HG03159 (cell line): ENCODE measurements around the gene SLC15A4.
A peak's percentile ranks its signal among the peaks of the same experiment; 100 is the strongest.
"Not testable (repeated sequence)": the region's sequence is repeated elsewhere in the genome, so short reads cannot be mapped to it uniquely, and the experiment has no call there.

Source experiments
- ATAC-seq: cut with Tn5 transposase; IDR thresholded peaks from one replicate; pipeline ENCODE4 v1.9.1; 2021; ENCODE audit warnings: mild to moderate bottlenecking, moderate library complexity; ENCODE audit not compliant: unreplicated experiment

SLC15A4 gene

DNA sequence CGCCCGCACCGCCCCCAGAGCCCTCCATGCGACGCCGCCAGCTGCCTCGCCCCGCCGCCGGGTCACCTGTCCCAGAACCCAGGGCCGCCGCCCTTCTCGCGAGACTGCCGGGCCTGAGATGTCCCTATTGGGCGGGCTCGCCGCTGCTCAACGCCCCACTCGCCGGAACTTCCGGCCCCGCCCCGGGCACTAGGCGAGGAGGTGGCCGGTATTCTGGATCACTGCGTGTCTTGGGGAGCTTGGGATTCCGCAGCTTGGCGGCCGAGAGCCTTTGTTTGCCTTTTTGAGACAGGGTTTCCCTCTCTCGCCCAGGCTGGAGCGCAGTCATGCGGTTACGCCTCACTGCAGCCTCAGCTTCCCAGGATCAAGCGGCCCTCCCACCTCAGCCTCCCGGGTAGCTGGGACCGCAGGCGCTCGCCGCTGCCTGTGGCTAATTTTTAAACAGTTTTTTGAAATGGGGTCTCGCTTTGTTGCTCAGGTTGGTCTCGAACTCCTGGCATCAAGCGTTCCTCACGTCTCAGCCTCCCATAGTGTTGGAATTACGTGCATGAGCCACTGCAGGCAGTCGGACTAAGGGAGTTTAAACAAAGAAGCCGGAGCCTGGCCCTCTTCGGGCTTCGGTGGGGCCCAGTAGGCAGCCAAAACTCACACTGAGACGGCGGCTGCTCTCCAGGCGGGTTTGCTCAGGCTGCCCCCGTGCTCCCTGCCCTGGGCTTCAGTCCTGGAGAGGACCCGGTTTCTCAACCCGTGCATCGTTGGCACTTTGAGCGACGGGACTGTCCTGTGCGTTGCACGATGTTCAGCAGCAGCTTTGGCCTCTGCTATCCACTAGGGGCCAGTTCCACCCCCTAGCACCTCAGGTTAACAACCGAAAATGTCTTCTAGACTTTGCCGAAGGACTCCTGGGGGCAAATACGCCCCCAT lies at the start of gene SLC15A4:
Gene SLC15A4 (minus strand): TSS at position 43 of the 924 bp plus-strand sequence. CDS start 15 bp downstream, at position 28.
- peak; percentile 80 for ATAC-seq

DNA sequence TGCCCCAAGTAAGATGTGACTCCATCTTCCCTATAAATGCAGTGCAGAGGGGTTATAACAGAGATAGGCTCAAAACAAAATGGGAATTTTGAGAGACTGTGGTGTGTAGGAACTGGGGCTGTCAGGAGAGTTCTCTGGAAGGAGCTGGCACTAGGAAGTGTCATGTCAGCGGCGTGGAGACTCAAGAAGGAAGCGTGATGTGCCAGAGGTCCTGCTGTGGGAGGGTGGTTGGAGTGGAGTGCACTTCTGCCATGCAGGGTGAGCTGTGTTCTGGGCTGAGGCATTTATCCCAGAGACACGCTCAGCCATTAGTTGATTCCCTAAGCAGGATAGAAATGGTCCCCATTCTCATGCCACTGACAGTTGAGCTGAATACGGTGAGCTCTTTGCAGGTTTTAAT lies 48.5 kb upstream of the SLC15A4 start:
- ATAC-seq = no peak

DNA sequence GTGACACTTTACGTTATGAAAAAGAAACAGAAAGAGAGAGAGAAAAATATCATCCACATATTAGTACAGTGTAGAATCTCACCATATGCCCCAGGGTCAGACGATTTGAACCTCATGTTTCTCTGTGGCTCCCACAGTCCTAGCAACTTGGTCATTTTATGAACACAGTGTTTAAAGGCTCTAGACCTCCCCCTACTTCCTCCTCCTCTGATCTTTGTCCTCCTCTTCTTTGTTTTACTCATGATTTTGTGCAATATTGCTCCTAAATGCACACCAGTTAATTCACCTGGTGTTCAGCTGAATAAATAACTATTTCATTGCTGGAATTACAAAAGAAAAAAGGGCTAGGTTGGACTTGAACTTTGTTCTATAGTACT lies 47.7 kb upstream of the SLC15A4 start:
- ATAC-seq = no peak

DNA sequence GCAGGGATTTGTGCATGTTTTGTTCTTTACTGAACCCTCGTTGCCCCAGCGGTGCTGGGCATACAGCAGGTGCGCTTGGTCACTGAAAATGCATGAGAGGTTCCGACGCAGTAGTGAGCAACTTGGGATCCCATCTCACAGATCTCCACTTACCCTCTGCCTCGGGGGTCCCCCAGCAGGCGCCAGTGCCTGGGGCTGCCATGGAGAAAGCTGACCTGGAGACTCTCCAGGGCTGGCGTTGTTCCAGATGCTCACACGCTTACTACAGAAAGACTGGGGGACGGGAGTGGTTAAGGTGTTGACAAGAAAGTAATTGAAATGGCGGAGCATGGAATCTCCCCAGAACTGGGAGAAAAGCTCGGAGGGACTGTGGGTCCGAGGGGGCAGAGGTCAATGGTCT lies 43.7 kb upstream of the SLC15A4 start:
- no peak for ATAC-seq

DNA sequence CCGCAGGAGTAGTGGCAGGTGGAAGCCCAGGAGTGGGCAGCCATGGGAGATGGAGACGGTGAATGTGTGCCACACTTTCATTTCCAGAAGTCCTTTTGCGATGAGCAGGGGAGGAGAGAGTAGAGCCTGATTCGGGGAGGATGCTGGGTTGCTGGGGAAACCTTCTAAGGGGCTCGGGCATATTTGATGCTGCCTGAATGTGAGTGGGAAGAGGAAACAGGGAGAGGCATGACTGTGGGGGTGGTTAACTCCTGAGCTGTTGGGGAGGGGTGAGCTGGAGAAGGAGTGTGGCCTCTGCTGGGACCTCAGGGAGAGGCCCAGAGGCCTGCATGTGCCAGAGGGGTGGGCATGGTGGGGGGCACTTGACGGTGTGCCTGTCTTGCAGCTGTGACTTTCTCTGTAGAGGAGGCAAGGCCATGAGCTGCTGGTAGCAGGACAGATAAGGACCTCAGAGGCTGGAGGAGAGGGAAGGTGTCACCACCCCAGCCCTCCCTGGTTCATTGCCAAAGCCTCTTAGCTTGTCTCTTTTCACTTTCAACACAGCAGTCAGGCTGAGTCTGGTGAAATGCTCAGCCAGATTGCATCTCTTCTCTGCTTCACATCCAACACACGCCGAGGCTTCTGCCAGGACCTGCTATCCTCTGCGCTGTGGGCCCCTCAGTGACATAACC lies 40.9 kb upstream of the SLC15A4 start:
- no peak for ATAC-seq

DNA sequence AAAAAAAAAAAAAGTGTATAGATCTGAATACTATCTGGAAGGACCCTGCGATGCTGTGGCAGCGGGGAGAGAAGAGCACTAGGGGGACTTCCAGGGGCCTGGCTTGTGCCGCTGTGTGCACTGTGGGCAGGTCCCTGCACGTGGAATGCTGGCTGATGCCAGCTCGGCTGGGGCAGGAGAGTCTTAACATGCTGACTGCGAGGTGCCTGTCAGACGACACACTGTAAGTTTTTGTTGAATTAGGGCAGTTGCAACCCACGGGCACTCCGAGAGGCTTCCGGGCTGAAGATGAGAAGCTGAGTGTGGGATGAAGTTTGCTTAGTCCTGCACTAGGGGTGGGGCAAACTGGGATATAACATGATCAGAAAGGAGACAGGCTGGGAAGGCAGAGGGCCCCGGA lies 40.2 kb upstream of the SLC15A4 start:
- ATAC-seq = no peak

DNA sequence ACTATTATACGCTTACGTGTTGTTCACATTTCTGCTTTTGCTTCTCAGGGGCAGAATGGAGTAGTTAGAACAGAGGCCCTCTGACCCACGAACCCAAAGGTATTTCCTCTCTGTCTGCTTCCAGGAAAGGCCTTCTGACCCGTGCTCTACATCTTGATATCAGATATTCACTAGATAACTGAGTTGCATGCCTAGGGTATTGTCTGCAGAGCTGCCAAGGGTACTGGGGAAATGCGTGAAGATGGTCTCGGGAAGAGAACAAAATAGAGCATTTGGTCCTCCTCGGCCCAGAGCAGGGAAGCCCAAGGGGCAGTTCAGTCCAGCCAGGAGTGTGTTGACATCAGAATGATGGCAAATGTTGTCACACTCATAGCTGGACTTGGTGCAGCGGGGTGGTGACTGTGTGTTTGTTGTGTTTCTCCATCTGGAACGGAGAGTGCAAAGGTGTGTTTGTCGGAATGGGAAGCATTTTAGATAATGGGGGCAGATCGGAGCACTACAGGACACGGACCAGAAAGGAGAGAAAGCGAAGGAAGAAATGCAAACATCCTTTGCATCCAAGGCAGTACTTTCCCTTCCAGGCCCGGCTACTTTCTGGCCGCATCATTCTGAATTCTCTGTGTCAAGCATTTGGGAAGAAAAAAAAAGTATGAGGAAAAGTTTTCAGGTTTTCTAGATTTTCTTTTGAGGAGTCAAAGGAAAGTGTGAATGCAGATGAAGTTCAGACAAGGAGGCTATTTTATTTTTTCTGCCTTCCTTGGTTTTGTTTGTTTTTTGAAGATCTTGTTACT lies 37.7 kb upstream of the SLC15A4 start:
- no peak for ATAC-seq

DNA sequence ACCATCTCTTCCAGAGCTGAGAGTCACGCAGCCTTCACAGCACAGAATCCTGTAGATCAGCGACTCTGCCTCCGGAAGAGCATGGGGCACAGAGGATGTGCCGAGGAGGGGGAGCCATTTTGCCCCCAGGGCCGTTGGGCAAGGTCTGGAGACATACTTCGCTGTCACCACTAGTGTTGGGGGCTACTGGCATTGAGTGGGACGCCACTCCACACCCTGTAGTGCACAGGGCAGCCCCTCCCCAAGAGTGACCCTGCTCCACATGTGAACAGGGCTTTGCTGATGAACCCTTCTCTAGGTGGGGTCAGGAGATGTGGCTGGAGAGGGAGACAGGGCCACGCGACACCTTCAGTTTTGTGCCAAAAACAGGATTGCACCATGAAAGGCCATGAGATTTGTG lies 35.6 kb upstream of the SLC15A4 start:
- ATAC-seq = no peak

DNA sequence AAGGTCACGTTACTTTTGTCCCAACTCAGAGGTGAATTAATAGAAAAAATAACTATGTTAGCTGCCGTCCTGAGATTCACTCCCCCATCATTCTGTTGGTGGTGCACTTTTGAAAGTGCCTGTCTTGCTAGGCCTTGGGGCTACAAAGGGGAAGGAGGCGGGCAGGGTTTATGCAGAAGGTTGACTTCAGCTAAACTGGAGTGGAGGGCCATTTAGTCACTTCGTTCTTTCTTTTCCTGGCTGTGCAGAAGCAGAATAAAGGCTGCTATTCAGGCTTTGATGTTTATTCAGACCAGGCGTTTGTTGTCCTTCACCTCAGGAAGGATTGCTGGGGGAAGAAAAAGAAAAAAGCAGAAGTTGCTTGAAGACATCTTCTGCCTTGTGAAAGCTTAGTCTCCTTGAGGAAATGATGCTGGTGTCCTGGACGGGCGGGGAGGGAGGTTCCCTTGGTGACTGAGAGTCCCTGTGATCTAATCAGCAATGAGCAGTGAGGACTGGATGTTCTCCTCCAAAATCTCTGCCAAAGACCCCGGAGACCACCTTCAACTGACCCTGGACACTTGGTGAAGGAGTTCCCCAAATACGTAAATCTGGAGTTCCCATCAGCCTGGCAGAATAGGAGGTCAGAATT lies 33.5 kb upstream of the SLC15A4 start:
- ATAC-seq = no peak

DNA sequence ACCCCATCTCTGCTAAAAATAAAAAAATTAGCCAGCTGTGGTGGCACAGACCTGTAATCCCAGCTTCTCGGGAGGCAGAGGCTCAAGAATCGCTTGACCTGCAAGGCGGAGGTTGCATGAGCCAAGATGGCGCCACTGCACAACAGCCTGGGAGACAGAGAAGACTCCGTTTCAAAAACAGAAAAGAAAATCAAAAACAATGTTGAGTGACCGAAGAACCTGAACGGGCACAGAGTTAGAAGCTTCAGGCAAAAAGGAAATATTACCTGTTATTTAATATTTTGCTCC lies 33.0 kb upstream of the SLC15A4 start:
- ATAC-seq = no peak

DNA sequence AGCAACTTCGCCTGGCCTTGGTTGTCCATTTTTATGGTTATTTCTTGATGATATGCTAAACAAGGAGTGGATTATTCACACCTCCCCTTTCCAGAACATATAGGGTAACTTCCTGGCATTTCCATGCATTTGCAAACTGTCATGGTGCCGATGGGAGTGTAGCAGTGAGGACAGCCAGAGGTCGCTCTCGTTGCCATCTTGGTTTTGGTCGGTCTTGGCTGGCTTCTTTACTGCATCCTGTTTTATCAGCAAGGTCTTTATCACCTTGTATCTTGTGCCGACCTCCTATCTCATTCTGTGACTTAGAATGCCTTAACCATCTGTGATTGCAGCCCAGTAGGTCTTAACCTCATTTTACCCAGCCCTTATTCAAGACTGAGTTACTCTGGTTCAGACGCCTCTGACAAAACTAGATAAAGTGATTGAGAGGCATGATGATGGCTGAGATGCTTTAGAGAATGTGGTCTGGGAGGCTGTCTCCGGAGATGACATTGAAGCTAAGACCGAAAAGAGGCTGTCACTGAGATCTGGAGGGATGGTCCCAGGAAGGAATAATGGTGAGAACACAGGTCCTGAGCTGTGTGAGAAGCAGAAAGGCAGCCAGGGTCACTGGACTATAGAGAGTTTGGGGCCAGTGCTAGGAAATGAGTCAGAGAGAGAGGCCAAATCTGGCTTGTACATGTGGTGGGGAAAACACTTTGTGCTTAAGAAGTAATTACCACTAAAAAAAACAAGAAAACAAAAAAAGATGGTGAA lies 32.5 kb upstream of the SLC15A4 start:
- ATAC-seq = no peak

DNA sequence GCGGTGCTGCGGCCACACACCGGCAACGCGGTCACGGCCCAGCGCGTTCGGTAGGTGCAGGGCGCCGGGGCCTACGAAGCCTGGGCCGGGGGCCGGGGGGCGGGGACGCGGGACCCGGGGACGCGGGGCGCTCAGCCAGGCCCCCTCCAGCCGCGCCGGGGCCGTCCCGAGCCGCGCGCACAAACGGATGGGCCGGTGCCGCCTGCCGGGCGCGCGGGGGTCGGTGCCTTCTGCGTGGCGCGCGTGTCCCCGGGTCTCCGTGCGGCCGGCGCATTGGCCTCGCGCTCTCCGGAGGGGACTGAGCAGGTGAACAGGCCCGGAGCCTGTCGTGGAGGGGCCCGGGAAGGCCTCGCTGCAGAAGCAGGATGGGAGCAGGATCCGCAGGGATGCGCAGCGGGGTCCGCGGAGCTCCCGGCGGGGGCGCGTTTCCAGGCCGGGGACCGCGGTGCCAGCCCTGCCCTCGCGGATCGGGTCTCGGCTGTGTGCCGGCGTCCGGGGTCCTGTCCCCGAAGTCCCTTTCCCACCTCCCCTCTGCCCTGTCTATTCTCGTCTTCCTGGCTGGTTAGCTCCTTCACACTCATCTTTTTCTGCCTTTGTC lies 29.9 kb upstream of the SLC15A4 start:
- ATAC-seq = peak; percentile 55

DNA sequence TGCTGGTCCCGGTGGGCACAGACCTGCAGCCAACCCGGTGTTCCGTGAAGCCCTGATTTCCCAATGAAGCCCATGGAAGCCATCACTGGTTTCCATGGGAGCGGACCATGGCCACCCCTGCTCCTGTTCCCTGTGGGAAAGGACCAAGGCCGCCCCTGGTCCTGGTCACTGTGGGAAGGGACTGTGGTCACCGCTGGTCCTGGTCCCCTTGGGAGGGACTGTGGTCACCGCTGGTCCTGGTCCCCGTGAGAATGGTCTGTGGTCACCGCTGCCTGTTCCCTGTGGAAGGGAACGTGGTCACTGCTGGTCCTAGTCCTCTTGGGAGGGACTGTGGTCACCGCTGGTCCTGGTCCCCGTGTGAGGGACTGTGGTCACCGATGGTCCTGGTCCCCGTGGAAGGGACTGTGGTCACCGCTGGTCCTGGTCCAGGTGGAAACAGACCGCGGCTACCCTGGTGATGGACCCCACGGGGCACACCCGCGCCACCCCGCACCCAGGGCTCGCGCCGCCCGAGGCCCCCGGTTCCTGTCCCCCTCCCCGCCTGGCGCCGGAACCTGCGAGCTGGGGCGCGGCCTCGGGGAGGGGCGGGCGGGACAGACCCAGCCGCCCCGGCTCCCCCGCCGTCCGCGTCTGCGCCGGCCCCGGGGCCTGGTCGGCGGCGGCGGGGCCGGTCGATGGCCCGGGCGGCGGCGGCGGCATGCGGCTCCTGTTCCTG lies 29.3 kb upstream of the SLC15A4 start, which contains the start of gene GLT1D1:
Gene GLT1D1 (plus strand): TSS at position 594 of the 715 bp plus-strand sequence. CDS start 104 bp downstream, at position 698.
- peak; percentile 24 for ATAC-seq

DNA sequence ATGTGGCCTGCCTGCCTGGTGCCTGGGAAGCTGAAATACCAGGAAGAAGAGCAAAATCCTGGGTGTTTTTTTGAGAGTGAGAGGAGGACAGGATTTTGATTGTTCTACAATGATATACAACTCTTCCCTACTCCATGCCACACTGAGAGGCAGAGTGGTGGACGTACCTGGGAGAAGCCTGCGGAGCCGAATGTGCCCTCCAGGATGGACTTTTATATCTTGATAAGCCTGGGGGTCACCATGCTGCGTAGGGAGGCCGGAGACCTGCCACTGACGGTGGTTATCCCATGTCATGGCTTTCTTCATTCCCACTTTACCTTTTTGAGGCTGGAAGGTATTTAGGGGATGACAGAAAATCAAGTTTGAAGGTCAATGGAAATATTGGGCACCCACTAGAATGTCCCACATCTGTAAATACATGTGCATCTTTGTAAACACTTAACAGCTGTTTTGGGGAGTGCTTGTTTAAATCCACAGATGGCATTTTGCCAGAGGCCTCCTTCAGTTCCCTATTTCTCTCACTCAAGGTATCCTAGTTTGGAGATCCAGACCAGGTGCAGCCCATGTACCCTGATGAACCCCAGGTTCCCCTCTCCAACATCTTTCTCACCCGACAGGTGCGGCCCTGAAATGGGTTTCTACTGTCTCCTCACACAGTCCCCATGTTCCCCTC lies 28.4 kb upstream of the SLC15A4 start:
- ATAC-seq = no peak

DNA sequence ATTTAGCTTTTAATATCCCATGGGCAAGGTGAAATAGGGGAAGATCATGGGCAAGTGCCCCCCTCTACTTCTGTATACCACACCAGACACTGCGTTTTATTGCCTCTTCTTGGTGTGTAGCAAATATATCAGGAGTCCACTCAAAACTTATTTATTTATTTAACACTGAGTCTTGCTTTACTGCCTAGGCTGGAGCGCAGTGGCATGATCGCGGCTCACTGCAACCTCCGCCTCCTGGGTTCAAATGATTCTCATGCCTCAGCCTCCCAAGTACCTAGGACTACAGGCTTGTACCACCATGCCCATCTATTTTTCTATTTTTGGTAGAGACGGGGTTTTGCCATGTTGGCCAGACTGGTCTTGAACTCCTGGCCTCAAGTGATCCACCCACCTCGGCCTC lies 27.7 kb upstream of the SLC15A4 start:
- not testable (repeated sequence) for ATAC-seq

DNA sequence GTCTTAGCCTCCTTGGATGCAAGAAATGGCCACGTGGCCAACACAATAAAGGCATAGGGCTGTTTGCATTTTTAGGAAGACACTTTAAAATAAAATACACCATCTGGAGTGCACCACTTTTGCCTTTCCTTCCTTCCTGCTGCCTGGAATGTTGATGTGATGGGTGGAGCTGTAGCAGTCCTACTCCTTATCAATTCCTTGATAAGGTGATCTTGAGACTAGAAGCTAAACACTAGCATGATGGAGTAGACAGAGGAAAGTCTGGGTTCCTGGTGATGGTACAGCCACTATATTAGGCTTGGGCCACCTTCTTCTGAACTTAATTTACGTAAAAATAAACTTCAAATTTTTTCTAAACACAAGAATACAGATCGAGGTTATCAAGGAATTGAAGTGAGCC lies 26.6 kb upstream of the SLC15A4 start:
- ATAC-seq = no peak

DNA sequence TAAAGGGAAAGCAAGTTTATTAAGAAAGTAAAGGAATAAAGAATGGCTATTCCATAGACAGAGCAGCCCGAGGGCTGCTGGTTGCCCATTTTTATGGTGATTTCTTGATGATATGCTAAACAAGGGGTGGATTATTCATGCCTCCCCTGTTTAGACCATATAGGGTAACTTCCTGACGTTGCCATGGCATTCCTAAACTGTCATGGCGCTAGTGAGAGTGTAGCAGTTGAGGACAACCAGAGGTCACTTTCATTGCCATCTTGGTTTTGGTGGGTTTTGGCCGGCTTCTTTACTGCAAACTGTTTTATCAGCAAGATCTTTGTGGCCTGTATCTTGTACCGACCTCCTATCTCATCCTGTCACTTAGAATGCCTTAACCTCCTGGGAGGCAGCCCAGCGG lies 26.0 kb upstream of the SLC15A4 start:
- not testable (repeated sequence) for ATAC-seq

DNA sequence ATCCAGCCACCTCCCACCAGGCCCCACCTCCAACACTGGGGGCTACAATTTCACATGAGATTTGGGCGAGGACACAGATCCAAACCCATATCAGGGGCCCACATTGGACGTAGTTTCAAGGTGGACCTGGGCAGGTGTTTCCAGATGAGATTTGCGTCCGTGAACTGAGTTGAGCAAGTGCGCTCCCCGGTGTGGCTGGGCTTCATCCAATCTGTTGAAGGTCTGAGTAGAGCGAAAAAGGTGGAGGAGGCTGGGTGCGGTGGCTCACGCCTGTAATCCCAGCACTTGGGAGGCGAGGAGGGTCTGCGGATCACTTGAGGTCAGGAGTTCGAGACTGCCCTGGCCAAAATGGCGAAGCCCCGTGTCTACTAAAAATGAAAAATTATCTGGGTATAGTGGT lies 24.6 kb upstream of the SLC15A4 start:
- no peak for ATAC-seq

DNA sequence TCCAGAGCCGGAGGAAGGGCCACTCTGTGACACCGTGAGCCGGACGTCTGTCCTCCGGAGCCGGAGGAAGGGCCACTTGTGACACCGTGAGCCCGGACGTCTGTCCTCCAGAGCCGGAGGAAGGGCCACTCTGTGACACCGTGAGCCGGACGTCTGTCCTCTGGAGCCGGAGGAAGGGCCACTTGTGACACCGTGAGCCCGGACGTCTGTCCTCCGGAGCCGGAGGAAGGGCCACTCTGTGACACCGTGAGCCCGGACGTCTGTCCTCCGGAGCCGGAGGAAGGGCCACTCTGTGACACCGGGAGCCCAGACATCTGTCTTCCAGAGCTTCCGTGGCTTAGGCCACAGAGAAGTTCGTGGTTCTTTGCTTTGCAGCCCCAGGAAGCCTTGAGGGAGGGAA lies 22.9 kb upstream of the SLC15A4 start:
- ATAC-seq = not testable (repeated sequence)
